Esophagus squamous epithelium (tissue), 4 donors: ENCODE measurements around the gene COL18A1.

Source experiments
- POLR2A ChIP-seq, 4 donors: fragments of 450-650 bp; IDR thresholded peaks; one replicate each; pipeline ENCODE4 v1.6.1; 2017; ENCODE audit warnings: antibody characterized with exemption in 4 of 4, mild to moderate bottlenecking in 4 of 4, moderate library complexity in 3 of 4
- TF ChIP-seq, protein P1 (sequence below), 6 experiments: fragments of 450-650 bp in 4 of 6; fragments of 200-600 bp in 2 of 6; sonication (generic) in 2 of 6; IDR thresholded peaks; one replicate each; pipeline ENCODE4 v1.5.1; 2016 to 2019; ENCODE audit warnings: antibody characterized with exemption in 6 of 6, mild to moderate bottlenecking in 4 of 6, moderate library complexity in 4 of 6

DNA sequence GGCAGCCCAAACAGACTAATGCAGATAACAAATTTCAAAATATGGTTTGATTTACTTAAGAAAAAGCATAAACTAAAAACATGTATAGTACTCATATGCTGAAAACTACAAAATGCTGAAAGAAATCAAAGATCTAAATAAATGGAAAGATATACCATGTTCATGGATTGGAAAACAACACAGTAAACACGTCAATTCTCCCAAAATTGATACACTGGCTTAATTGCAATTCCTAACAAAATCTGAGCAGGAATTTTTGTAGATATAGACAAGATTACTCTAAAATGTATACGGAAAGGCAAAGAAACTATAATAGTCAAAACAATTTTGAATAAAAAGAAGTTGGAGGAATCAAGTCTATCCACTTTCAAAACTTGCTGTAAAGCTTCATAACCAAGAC lies 116.3 kb downstream of the COL18A1 start:
- no peak for TF ChIP-seq POLR2A (IDR thresholded peaks at IDR 0.05)
- TF ChIP-seq, protein P1, sequence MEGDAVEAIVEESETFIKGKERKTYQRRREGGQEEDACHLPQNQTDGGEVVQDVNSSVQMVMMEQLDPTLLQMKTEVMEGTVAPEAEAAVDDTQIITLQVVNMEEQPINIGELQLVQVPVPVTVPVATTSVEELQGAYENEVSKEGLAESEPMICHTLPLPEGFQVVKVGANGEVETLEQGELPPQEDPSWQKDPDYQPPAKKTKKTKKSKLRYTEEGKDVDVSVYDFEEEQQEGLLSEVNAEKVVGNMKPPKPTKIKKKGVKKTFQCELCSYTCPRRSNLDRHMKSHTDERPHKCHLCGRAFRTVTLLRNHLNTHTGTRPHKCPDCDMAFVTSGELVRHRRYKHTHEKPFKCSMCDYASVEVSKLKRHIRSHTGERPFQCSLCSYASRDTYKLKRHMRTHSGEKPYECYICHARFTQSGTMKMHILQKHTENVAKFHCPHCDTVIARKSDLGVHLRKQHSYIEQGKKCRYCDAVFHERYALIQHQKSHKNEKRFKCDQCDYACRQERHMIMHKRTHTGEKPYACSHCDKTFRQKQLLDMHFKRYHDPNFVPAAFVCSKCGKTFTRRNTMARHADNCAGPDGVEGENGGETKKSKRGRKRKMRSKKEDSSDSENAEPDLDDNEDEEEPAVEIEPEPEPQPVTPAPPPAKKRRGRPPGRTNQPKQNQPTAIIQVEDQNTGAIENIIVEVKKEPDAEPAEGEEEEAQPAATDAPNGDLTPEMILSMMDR (IDR thresholded peaks at IDR 0.05) = no peak
